ENCODE results near the gene CDYL. TPM values are rescaled to one million over a fixed set of nuclear protein-coding genes. Genes with fewer than 3 reads are reported as not detected.

CDYL gene
- total RNA-seq, 1 experiment from 2014 or later: 60.8 TPM

DNA sequence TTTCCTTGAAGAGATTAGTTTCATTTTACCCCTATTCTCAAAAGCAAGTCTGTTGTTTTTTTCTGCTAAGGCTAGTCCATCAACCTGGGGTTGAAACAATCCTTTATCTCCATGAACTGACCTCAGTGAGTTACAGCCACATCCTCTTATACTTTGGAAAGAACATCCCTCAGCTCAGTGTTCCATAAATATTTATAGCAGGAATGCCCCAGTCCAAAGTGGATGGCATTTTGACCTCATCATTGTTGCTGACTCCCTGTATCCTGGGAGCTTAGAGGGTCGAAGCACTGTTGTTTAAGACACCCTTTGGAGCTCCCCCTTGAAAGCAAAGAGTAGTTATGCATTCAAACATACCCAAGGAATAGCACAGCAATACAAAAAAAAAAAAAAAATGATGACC lies 16.2 kb upstream of the CDYL start:
- H3K9me2 ChIP-seq (ENCODE audit: insufficient read depth): no peaks in the 10 kb centered on the region
- H3K4me2 ChIP-seq: no peak overlapping the region
- no peak overlapping the region for H3K27ac ChIP-seq
- H3K4me3 ChIP-seq: no peak overlapping the region
- DNase-seq: no peak
- no peaks in the 10 kb centered on the region for H3F3A ChIP-seq (ENCODE audit: insufficient read depth, low read depth)
- CTCF ChIA-PET: no interaction called here
- no peaks in the 10 kb centered on the region for H3K79me2 ChIP-seq (ENCODE audit: low read depth)
- H3K36me3 ChIP-seq (ENCODE audit: low read depth): no peaks in the 10 kb centered on the region
- intact Hi-C loops (cut with micrococcal nuclease; ENCODE audit: unreplicated experiment): no loop called here
- POLR2A ChIA-PET (ENCODE audit: unreplicated experiment): no interaction called here
- TF ChIP-seq, protein P1, sequence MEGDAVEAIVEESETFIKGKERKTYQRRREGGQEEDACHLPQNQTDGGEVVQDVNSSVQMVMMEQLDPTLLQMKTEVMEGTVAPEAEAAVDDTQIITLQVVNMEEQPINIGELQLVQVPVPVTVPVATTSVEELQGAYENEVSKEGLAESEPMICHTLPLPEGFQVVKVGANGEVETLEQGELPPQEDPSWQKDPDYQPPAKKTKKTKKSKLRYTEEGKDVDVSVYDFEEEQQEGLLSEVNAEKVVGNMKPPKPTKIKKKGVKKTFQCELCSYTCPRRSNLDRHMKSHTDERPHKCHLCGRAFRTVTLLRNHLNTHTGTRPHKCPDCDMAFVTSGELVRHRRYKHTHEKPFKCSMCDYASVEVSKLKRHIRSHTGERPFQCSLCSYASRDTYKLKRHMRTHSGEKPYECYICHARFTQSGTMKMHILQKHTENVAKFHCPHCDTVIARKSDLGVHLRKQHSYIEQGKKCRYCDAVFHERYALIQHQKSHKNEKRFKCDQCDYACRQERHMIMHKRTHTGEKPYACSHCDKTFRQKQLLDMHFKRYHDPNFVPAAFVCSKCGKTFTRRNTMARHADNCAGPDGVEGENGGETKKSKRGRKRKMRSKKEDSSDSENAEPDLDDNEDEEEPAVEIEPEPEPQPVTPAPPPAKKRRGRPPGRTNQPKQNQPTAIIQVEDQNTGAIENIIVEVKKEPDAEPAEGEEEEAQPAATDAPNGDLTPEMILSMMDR (conservative IDR thresholded peaks at IDR 0.05): no peak
- TF ChIP-seq EZH2 (IDR thresholded peaks at IDR 0.05; ENCODE audit: low read depth): no peak
- H4K20me1 ChIP-seq (ENCODE audit: insufficient read depth): no peaks in the 10 kb centered on the region
- H3K4me1 ChIP-seq (replicated peaks; ENCODE audit: insufficient read depth): no peaks in the 10 kb centered on the region
- no peak overlapping the region for H2AFZ ChIP-seq
- H3K27me3 ChIP-seq (ENCODE audit: insufficient read depth, low read depth): no peaks in the 10 kb centered on the region
- H3K9me3 ChIP-seq (ENCODE audit: insufficient read depth, low read depth): no peaks in the 10 kb centered on the region
- BruUV-seq (replicated peaks): no TSS peak

DNA sequence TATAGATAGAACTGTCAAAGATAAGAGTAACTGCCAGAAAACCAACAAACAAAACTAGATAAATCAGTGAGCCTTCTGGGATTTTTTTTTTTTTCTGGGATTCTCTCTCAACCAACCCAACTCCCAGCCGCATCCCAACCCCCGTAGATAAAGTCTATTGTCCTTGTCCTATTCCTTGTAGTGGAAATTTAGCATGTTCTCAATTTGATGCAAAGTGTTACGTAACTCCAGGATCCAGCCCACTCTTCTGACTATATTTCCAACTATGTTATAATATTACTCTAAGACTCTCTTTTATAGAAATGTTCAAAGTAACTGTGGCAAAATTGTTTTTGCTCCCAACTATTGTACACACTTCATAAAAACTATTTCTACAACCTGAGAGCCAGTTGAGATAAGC lies 15.4 kb upstream of the CDYL start:
- Histone ChIP-seq H3K4me1 (replicated peaks; ENCODE audit: insufficient read depth) (no peaks in the 10 kb centered on the region), H3K79me2 (ENCODE audit: low read depth) (no peaks in the 10 kb centered on the region), H3K4me2 (no peak overlapping the region), H2AFZ (no peak overlapping the region), H3K27me3 (ENCODE audit: insufficient read depth, low read depth) (no peaks in the 10 kb centered on the region), H3K4me3 (no peak overlapping the region), H3K27ac (no peak overlapping the region), H3F3A (ENCODE audit: insufficient read depth, low read depth) (no peaks in the 10 kb centered on the region), H3K9me2 (ENCODE audit: insufficient read depth) (no peaks in the 10 kb centered on the region), H3K36me3 (ENCODE audit: low read depth) (no peaks in the 10 kb centered on the region), H3K9me3 (ENCODE audit: insufficient read depth, low read depth) (no peaks in the 10 kb centered on the region), H4K20me1 (ENCODE audit: insufficient read depth) (no peaks in the 10 kb centered on the region)
- TF ChIP-seq, protein P1 (conservative IDR thresholded peaks at IDR 0.05): no peak
- TF ChIP-seq EZH2 (IDR thresholded peaks at IDR 0.05; ENCODE audit: low read depth): no peak
- no peak for DNase-seq
- POLR2A ChIA-PET (ENCODE audit: unreplicated experiment): no interaction called here
- intact Hi-C loops (cut with micrococcal nuclease; ENCODE audit: unreplicated experiment): no loop called here
- BruUV-seq (replicated peaks): no TSS peak
- CTCF ChIA-PET: no interaction called here

DNA sequence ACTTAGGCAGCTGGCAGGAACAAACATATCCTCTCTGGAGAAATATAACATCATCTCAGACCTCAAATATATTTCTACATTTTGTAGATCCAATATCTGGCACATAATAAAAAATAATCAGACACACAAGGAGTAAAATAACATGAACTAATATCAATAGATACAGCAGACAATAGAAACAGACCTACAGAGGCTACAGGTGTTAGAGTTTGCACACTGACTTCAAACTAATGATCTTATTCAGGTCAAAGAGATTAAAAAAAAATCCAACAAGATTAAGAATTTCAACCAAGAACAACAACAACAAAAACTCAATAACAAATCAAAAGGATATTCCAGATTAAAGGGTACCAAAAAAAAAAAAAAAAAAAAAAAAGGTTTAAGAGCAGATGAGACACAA lies 13.9 kb upstream of the CDYL start:
- DNase-seq: no peak
- H3K27me3 ChIP-seq (ENCODE audit: insufficient read depth, low read depth): no peaks in the 10 kb centered on the region
- intact Hi-C loops (cut with micrococcal nuclease; ENCODE audit: unreplicated experiment): no loop called here
- no peak overlapping the region for H2AFZ ChIP-seq
- no peak for TF ChIP-seq EZH2 (IDR thresholded peaks at IDR 0.05; ENCODE audit: low read depth)
- TF ChIP-seq, protein P1 (conservative IDR thresholded peaks at IDR 0.05): no peak
- H3K4me1 ChIP-seq (replicated peaks; ENCODE audit: insufficient read depth): no peaks in the 10 kb centered on the region
- no peak overlapping the region for H3K4me3 ChIP-seq
- H3K9me3 ChIP-seq (ENCODE audit: insufficient read depth, low read depth): no peaks in the 10 kb centered on the region
- H3K4me2 ChIP-seq: no peak overlapping the region
- no peaks in the 10 kb centered on the region for H3K79me2 ChIP-seq (ENCODE audit: low read depth)
- POLR2A ChIA-PET (ENCODE audit: unreplicated experiment): no interaction called here
- CTCF ChIA-PET: no interaction called here
- H3F3A ChIP-seq (ENCODE audit: insufficient read depth, low read depth): no peaks in the 10 kb centered on the region
- no peak overlapping the region for H3K27ac ChIP-seq
- no peaks in the 10 kb centered on the region for H3K9me2 ChIP-seq (ENCODE audit: insufficient read depth)
- no peaks in the 10 kb centered on the region for H4K20me1 ChIP-seq (ENCODE audit: insufficient read depth)
- BruUV-seq (replicated peaks): no TSS peak
- H3K36me3 ChIP-seq (ENCODE audit: low read depth): no peaks in the 10 kb centered on the region

All from PC-9 (cell line).